Activated T-cell treated with anti-CD3 and anti-CD28 coated beads for 24 hours (primary cell): ENCODE results near the gene UBE3D.
"Not testable (repeated sequence)": the region's sequence is repeated elsewhere in the genome, so short reads cannot be mapped to it uniquely, and the experiment has no call there.

Source experiments
- DNase-seq: peaks from one replicate; pipeline ENCODE4 v3.0.0-alpha.2; 2020; ENCODE audit warnings: low read depth

The UBE3D gene

DNA sequence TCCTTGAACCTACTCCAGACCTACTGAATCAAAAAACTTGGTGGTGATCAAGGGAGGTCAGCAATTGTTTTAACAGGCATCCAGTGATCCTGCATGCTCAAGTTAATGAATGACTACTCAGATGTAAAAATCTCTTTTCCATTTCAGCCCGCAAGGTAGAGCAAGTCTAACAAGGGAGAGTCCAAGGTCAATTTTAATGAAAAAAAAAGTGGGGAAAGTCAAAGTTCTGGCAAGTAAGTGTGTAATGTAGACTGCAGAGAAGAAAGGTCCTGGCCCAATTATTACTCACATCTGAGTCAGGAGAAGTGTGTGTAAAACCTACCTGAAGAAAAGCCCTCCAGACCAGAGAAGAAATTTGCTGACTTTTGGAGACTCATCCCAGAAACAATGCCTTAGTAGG is 193.5 kb downstream of the UBE3D start:
- DNase-seq = no peak

- no peak for DNase-seq
These were observed 195.0 kb downstream of the UBE3D start for GRCh38 chr6:82870582-82871172.

DNA sequence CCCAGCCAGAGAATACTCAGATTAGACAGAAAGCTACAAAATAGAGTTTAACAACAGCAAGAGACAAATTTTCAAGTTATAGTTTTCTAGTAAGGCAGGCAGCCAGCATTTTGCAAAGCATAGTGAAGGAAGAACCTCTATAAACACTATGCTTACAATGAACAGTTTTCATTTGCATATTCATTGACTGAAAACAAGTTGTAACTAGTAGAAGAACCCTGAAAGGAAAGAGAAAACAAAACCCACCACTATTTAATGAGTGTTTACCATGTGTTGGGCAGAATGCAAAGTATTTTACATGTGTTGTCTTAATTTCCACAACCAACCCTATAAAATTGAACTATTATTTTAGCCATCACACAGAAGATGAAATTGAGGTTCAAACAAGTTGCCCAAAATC is 196.1 kb downstream of the UBE3D start:
- no peak for DNase-seq

DNA sequence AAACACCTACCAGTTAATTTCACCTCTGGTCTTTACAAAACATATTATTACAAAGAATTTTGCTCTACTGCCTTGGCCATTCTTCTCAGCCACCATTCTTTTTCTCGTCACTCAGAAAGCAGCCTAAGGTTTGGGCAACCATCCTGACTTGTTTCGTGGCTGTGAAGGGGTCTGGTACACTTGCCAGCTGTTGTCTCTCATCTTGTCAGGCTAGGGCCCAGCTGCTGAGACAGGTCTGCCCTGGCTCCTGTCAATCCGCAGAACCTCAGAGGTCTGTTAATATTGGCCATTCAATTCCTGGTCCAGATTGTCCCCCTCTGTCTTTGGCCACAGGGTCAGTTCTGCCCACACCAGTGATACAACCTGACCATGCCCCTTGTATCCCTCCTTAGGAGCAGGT is 197.7 kb downstream of the UBE3D start:
- DNase-seq = no peak

- DNase-seq = no peak
These were observed 199.2 kb downstream of the UBE3D start for GRCh38 chr6:82866446-82866845.

- DNase-seq = no peak
These were observed 200.2 kb downstream of the UBE3D start for GRCh38 chr6:82865461-82865860.

DNA sequence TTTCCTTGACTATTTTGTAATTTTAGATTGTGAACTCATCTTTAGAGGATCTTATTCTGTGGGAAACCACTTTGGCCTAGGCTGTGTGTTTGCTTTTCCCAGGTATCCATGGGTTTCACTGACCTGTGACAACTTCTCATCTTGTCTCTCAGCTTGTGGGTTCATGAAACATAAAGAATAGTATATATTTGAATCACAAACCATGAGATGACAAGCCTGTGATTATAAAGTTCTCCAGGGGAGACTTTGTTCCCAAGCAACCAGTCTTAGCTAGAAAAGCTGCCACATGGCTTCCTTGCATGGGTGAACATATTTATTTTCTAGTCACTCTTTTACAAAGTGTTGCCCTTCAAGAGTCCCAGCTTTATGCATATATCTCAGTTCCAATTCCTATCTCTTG is 201.9 kb downstream of the UBE3D start:
- DNase-seq = no peak

DNA sequence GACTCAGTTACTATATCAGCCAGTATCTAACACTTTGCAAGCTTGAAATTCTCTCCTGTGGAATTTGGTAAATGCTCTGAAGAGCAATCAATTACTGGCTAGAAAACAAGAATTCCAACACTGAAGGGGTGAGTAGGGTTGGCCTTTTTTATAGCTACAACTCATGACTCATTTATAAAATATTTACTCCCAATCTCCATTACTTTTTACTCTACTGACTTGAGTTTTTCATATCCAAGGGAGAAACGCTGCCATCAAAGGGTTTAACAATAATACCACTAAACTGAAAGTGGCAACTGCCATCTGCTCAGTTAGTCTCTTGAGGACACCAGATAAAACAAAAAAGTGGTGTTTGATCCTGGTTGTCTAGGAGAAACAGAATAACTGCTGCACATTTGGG is 203.1 kb downstream of the UBE3D start:
- no peak for DNase-seq

DNA sequence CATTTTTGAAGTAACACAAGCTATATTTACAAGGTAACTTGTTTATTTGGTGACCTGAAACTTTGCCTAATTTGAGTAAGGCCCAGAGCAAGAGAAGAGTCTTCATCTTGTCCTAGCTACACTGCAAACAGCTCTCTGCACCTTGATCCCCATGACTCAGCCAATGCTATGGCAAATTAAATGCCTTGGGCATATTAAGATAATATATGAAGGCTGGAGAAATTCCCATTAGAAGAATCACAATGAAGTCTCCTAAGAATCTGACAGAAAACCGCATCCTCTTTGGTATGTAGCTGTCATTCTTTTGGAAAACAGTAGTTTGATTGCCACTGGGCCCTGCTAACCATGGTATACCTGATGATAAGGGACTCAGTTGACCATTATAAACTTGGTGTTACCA is 204.5 kb downstream of the UBE3D start:
- DNase-seq = no peak

- not testable (repeated sequence) for DNase-seq
These were observed 209.6 kb downstream of the UBE3D start for GRCh38 chr6:82856077-82856476.

GRCh38 chr6:82852904-82853303 is 212.7 kb downstream of the UBE3D start:
- not testable (repeated sequence) for DNase-seq

GRCh38 chr6:82843291-82843885 is 222.3 kb downstream of the UBE3D start:
- no peak for DNase-seq

GRCh38 chr6:82842721-82843120 is 222.9 kb downstream of the UBE3D start:
- no peak for DNase-seq
